Measurements from ENCODE around the gene MED16.

The MED16 gene

GRCh38 chr19:927351-927779 lies 34.4 kb upstream of the MED16 start:
- DNase-seq = no peak

GRCh38 chr19:926589-927350 lies 33.8 kb upstream of the MED16 start:
- DNase-seq = no peak

GRCh38 chr19:926323-926588 lies 33.3 kb upstream of the MED16 start:
- no peak for DNase-seq

- peak; percentile 77 for DNase-seq
These were observed 32.7 kb upstream of the MED16 start, which contains the start of gene ARID3A for GRCh38 chr19:925526-926322. ARID3A (plus strand) TSS chr19:926035; CDS start chr19:929529, 3,494 bp downstream.

- peak; percentile 77 for DNase-seq
These were observed 32.1 kb upstream of the MED16 start for GRCh38 chr19:925087-925525.

GRCh38 chr19:924553-925086 lies 31.6 kb upstream of the MED16 start:
- DNase-seq = no peak

GRCh38 chr19:920051-920864 lies 27.3 kb upstream of the MED16 start:
- peak; percentile 53 for DNase-seq

GRCh38 chr19:919199-920050 lies 26.4 kb upstream of the MED16 start:
- DNase-seq = peak; percentile 45

GRCh38 chr19:918481-919198 lies 25.7 kb upstream of the MED16 start:
- no peak for DNase-seq

- no peak for DNase-seq
These were observed 25.1 kb upstream of the MED16 start for GRCh38 chr19:918152-918437.

- DNase-seq = peak; percentile 37
These were observed 24.6 kb upstream of the MED16 start, which contains the start of gene KISS1R for GRCh38 chr19:917323-918151. KISS1R (plus strand) TSS chr19:917333; CDS start chr19:917503, 170 bp downstream.

- no peak for DNase-seq
These were observed 23.8 kb upstream of the MED16 start for GRCh38 chr19:916645-917322.

GRCh38 chr19:913080-913748 lies 20.2 kb upstream of the MED16 start, which contains the start of gene R3HDM4:
R3HDM4 (minus strand) TSS chr19:913219; CDS start chr19:913157, 62 bp downstream.
- DNase-seq = peak; percentile 52

GRCh38 chr19:912181-913079 lies 19.4 kb upstream of the MED16 start:
- no peak for DNase-seq

GRCh38 chr19:911197-912033 lies 18.4 kb upstream of the MED16 start:
- DNase-seq = no peak

GRCh38 chr19:907183-907853 lies 14.3 kb upstream of the MED16 start:
- no peak for DNase-seq

GRCh38 chr19:906480-906879 lies 13.5 kb upstream of the MED16 start:
- no peak for DNase-seq

All from NCI-H2029 (cell line).